Retinal pigment epithelial cell (primary cell): ENCODE data around the gene PGM1.
"Not testable (repeated sequence)": the region's sequence is repeated elsewhere in the genome, so short reads cannot be mapped to it uniquely, and the experiment has no call there.

ENCODE experiments used
- DNase-seq: peaks from one replicate; pipeline ENCODE4 v3.0.0-alpha.2; 2010; ENCODE audit warnings: low read depth
- H3K4me3 ChIP-seq: 2 replicates; pipeline ENCODE4 v1.5.1; 2011; ENCODE audit warnings: mild to moderate bottlenecking, low read length, control low read depth, moderate library complexity
- CTCF ChIP-seq: conservative IDR thresholded peaks from 2 replicates; pipeline ENCODE4 v1.5.1; 2011; ENCODE audit warnings: low read depth, low read length, control low read depth, inconsistent platforms

The PGM1 gene

DNA sequence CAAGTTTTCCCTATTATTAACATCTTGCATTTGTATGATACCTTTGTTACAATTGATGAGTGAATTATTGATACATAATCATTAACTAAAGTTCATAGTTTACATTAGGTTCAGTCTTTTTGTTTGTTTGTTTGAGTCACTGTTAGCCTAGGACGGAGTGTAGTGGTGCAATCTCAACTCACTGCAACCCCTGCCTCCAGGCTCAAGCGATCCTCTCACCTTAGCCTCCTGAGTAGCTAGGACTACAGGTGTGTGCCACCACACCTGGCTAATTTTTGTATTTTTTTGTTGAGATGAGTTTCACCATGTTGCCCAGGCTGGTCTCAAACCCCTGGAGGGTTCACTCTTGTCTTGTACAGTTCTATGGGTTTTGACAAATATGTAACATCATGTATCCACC is 33.9 kb upstream of the PGM1 start:
- no peak for DNase-seq
- H3K4me3 ChIP-seq = no peak overlapping the region
- no peak for TF ChIP-seq CTCF

DNA sequence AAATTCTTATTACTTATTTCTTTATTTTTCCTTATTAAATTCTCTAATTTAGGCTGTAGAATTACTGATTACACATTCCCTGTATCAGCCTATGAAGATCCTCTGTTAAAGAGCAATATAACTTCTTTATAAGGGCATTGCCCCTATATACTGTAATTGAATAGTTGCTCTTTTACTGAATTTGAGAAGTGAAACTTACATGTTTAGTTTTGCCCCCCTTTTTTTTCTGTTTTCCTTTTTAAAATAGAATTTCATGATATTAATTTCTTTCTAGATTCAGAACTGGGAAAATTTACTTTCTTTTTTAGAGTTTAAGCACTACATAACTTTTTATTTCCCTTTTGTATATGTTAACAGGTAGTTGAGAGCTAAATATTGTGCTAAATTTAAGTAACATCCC is 29.5 kb upstream of the PGM1 start:
- TF ChIP-seq CTCF = no peak
- no peak overlapping the region for H3K4me3 ChIP-seq
- no peak for DNase-seq

GRCh38 chr1:63569068-63569467 is 24.1 kb upstream of the PGM1 start:
- TF ChIP-seq CTCF = no peak
- no peak overlapping the region for H3K4me3 ChIP-seq
- no peak for DNase-seq

DNA sequence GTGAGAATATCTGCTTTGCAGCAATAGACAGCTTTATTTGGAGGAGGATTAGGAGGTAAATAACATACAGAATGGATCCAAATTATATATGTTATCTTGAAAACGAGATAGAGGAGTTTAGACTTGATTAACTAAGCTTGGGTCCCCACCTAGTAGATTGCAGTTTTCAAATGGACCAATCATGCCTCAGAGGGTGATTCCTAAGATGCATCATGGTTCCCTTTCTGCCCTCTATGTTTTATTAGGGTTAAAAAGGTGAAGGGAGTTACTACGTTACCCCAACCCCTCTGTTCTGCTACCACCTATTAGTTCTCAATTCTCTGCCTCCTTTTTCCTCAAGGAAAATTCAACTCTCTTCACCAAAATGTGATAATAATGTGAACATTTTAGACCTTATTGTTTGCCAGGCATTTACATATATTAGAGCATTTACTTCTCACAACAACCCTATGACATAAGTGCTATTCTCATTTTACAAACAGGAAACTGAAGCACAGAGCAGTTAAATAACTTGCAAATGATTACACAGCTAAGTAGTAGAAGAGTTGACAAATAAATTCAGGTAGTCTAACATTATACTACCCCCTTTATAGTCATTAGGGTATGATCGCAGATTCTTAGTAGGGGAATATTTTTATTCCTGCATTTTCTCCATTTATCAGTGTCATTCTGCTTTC is 23.4 kb upstream of the PGM1 start:
- H3K4me3 ChIP-seq = no peak overlapping the region
- DNase-seq = no peak
- no peak for TF ChIP-seq CTCF

DNA sequence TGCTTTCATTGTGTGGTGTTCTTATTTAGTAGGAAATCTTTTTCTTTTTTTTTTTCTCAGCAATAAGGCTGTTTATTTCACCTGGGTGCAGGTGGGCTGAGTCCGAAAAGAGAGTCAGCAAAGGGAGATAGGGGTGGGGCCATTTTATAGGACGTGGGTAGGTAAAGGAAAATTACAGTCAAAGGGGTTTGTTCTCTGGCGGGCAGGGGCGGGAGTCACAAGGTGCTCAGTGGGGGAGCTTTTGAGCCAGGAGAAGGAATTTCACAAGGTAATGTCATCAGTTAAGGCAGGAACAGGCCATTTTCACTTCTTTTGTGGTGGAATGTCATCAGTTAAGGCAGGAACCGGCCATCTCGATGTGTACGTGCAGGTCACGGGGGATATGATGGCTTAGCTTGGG is 20.5 kb upstream of the PGM1 start:
- not testable (repeated sequence) for DNase-seq, H3K4me3 ChIP-seq

DNA sequence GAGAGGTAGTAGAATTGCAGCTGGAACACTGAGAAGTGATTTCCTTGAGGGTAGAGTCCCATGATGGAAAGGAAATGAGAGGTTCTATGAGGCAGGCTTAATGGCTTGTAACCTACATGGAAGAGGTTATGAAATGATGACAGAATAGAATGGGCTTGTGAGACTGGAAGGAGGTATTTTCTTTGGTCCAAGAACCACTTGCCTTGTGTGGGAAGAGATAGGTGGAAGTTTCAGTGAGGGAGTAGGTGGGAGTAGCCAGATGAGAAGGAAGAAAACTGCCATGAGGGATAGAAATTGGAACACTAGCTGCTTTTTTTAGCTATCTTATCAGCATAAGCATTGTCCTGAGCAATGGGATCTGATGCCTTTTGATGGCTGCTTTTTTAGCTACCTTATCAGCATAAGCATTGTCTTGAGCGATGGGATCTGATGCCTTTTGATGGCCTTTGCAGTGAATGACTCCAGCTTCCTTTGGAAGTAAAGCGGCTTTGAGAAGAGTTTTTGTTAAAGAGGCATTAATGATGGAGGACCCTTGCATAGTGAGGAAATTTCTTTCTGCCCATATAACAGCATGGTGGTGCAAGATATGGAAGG is 18.9 kb upstream of the PGM1 start:
- DNase-seq, H3K4me3 ChIP-seq: not testable (repeated sequence)

DNA sequence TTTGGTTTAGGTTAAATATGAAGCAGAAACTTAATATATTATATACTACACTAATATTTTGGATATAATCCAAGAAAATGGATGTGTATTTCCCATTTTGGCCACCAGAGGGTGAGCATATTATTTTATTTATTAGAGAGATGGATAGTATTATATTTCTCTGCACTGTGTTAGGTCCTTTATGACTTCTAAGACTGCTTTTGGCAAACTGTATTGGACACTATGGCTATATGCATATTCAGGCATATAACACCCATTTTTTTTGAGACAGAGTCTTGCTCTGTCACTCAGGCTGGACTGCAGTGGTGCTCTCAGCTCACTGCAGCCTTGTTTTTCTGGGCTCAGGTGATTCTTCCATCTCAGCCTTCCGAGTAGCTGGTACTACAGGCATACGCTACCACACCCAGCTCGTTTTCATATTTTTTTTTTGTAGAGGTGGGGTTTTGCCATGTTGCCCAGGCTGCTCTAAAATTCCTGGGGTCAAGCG is 17.8 kb upstream of the PGM1 start:
- H3K4me3 ChIP-seq = no peak overlapping the region
- TF ChIP-seq CTCF = peak; percentile 62
- DNase-seq = no peak

- not testable (repeated sequence) for DNase-seq, H3K4me3 ChIP-seq
Observed at GRCh38 chr1:63586326-63586725, 6.9 kb upstream of the PGM1 start.
